GM12874 (cell line): ENCODE measurements around the gene AIF1L.

Experiments
- CTCF ChIP-seq: IDR thresholded peaks from 2 replicates; pipeline ENCODE4 v1.5.1; 2011; ENCODE audit warnings: low read depth, mild to moderate bottlenecking, control low read depth, low read length, moderate library complexity; ENCODE audit not compliant: insufficient read depth

Gene AIF1L

DNA sequence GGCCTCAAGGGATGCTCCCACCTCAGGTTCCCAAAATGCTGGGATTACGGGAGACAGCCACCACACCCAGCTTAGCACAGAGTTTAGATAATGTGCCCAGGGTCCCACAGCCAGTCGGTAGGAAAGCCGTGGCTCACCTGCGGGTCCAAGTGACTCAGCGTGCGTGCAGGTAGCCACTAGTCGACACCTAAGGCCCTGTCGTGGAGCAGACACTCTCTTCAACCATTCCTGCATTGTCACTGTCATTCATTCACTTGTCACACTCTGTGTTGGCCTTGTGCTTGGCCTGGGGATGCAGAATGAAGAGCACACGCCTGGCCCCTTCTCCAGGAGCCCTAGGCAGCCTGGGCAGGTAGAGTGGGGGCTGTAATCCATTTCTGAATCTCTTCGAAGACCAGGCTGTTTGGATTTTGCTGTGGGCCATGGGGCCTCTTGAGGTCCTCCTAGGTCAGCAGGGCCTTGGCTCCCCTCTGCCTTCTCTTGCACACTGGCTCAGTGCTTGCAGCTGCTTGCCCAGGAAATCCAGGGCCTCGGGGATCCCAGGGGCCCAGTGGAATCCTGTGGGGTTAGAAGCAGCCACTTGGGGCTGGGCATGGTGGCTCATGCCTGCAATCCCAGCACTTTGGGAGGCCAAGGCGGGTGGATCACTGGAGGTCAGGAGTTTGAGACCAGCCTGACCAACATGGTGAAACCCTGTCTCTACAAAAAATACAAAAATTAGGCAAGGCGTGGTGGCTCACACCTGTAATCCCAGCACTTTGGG, 6.1 kb upstream of the AIF1L start:
- TF ChIP-seq CTCF = no peak

DNA sequence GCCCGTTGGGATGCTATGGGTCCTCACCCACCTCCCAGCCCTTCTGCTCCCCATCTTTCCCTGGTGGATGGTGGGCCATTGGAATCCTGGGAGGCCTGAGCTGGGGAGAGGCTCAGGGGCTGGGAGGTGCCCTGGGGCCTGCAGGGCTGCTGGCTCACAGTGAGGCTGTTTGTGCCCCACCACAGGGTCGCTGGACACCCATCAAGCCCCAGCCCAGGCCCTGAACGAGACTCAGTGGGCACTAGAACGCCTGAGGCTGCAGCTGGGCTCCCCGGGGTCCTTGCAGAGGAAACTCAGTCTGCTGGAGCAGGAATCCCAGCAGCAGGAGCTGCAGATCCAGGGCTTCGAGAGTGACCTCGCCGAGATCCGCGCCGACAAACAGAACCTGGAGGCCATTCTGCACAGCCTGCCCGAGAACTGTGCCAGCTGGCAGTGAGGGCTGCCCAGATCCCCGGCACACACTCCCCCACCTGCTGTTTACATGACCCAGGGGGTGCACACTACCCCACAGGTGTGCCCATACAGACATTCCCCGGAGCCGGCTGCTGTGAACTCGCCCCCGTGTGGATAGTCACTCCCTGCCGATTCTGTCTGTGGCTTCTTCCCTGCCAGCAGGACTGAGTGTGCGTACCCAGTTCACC, 4.9 kb upstream of the AIF1L start:
- no peak for TF ChIP-seq CTCF

DNA sequence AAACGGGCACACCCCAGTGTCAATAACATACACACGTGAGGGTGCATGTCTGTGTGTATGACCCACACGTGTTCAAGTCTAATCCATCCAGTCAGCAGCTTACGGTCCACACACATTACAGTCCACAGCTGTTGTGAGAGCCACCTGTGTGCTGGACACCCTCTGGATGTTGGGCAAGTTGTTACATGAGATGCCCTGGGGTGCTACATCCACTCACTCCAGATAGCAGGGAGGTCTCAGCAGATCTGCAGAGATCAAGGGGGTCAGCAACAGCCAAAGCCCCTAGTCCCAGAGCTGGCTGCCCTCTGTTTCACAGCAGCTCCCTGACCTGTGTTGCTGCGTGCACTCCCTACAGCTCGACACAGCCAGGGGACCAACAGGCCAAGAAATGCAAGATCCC, 4.3 kb upstream of the AIF1L start:
- TF ChIP-seq CTCF = no peak

GRCh38 chr9:131092548-131093440, 3.5 kb upstream of the AIF1L start:
- TF ChIP-seq CTCF = no peak

GRCh38 chr9:131094015-131094414, 2.3 kb upstream of the AIF1L start:
- TF ChIP-seq CTCF = no peak

- TF ChIP-seq CTCF = no peak
Measured at GRCh38 chr9:131094622-131095021, 1.7 kb upstream of the AIF1L start.

GRCh38 chr9:131095666-131096268, 564 bp upstream of the AIF1L start:
- TF ChIP-seq CTCF = no peak
